Testis (tissue), 3 donors: Measurements from ENCODE around the gene NIN. TPM values are rescaled to one million over a fixed set of nuclear protein-coding genes. Genes with fewer than 3 reads are reported as not detected.

Experiments
- DNase-seq: peaks from one replicate; pipeline ENCODE4 v3.0.0-alpha.2; 2019
- H3K27ac ChIP-seq, 2 donors: fragments of 200-600 bp; sonication (generic); one replicate each; pipeline ENCODE4 v1.5.1; 2019
- H3K27me3 ChIP-seq: fragments of 200-600 bp; sonication (generic); one replicate; pipeline ENCODE4 v1.5.1; 2019
- H3K36me3 ChIP-seq: fragments of 200-600 bp; sonication (generic); one replicate; pipeline ENCODE4 v1.5.1; 2017; ENCODE audit warnings: low read depth; ENCODE audit errors: missing control alignments
- H3K4me1 ChIP-seq: fragments of 200-600 bp; sonication (generic); one replicate; pipeline ENCODE4 v1.5.1; 2019
- H3K4me3 ChIP-seq, 2 donors: fragments of 200-600 bp; sonication (generic); one replicate each; pipeline ENCODE4 v1.5.1; 2017 to 2019
- H3K9me3 ChIP-seq: fragments of 200-600 bp; sonication (generic); one replicate; pipeline ENCODE4 v1.5.1; 2017
- POLR2A ChIP-seq: fragments of 450-650 bp; IDR thresholded peaks from one replicate; pipeline ENCODE4 v1.6.1; 2017; ENCODE audit warnings: antibody characterized with exemption, mild to moderate bottlenecking, moderate library complexity
- WGBS, 2 donors: methylation state at CpG; one replicate each; pipeline ENCODE4 v1.1.5; 2018; 5-methylcytosine and 5-hydroxymethylcytosine counted together
- intact Hi-C: fragments of 100-400 bp; cut with DNase I; formaldehyde crosslinking; loops from one replicate; pipeline ENCODE4 v1.15.1; 2023; ENCODE audit warnings: low total_unique reads
- polyA plus RNA-seq: library from polyadenylated mRNA; stranded (reverse); fragments of 350-450 nt; fragmentation: Illumina TruSeq; extraction: RNeasy Lipid Tissue Mini Kit (QIAGEN cat#74804); gene quantifications from one replicate; pipeline ENCODE4 v1.2.3, GENCODE V29; 2014; ENCODE audit warnings: low read depth, low replicate concordance; ENCODE audit not compliant: insufficient read depth
- total RNA-seq, 2 donors: library from RNA; depleted of rRNA; stranded (reverse); fragments of >200 nt; gene quantifications; one replicate each; pipeline ENCODE4 v1.2.3, GENCODE V29; 2016
- TF ChIP-seq, protein P1 (sequence below), 3 experiments: fragments of 450-650 bp in 2 of 3; fragments of 200-600 bp in 1 of 3; sonication (generic) in 1 of 3; IDR thresholded peaks; one replicate each; pipeline ENCODE4 v1.5.1; 2016 to 2019; ENCODE audit warnings: antibody characterized with exemption in 3 of 3, mild to moderate bottlenecking in 2 of 3, moderate library complexity in 1 of 3

The NIN gene
- total and polyA plus RNA-seq, 3 donors from 2014 or later, result 4.4 to 16.5 (median 9.3) TPM

DNA sequence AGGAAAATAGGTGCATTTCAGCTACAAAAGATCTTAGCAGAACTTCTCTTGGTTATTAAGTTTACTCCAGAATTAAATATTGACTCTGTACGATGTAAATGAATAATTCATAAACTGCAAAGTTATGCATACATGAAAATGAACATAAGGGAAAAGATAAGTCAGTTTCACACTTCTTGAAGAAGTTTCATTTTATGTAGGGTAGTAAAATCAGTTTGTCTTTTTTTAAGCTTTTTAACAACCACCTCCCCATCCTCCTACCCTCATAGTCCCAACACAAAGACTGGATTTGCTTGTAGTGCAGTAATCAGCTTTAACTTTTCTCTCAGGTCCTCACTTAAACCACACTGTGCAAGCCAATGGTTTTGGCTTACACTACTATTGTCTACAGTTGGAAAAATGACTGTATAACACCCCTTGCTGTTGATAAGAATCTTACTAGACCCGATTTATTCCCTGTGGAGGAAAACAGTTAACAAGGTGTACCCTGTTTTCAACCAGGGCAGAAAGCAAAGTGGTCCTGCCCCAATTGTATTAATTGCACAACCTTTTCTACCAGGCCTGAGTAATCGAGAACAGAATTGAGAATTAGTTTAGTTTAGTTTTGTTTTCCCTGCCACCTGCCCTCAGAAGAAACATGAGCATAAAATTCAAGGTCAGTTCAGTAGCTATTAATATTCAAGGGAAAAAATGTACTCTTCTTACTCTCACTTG is 44.1 kb downstream of the NIN start:
- no peaks in the 10 kb centered on the region for H3K27me3 ChIP-seq
- WGBS, 2 donors, result 54 to 61% methylated on average over 3 of the region's 3 CpGs

GRCh38 chr14:50785457-50786063 is 45.4 kb downstream of the NIN start:
- WGBS, 2 donors, result 56 to 57% methylated on average over 7 to 8 of the region's 8 CpGs
- Histone ChIP-seq H3K4me1 (no peaks in the 10 kb centered on the region), H3K36me3 (no peaks in the 10 kb centered on the region), H3K27me3 (no peaks in the 10 kb centered on the region), H3K4me3 (no peak overlapping the region), H3K9me3 (no peaks in the 10 kb centered on the region), H3K27ac (no peak overlapping the region)
- intact Hi-C loops, result no loop called here
- DNase-seq, result no peak
- no peak for TF ChIP-seq POLR2A
- TF ChIP-seq, protein P1, sequence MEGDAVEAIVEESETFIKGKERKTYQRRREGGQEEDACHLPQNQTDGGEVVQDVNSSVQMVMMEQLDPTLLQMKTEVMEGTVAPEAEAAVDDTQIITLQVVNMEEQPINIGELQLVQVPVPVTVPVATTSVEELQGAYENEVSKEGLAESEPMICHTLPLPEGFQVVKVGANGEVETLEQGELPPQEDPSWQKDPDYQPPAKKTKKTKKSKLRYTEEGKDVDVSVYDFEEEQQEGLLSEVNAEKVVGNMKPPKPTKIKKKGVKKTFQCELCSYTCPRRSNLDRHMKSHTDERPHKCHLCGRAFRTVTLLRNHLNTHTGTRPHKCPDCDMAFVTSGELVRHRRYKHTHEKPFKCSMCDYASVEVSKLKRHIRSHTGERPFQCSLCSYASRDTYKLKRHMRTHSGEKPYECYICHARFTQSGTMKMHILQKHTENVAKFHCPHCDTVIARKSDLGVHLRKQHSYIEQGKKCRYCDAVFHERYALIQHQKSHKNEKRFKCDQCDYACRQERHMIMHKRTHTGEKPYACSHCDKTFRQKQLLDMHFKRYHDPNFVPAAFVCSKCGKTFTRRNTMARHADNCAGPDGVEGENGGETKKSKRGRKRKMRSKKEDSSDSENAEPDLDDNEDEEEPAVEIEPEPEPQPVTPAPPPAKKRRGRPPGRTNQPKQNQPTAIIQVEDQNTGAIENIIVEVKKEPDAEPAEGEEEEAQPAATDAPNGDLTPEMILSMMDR (IDR thresholded peaks at IDR 0.05), result no peak

More for the DNA sequence above, 44.1 kb downstream of the NIN start:
- intact Hi-C loops, result no loop called here
- Histone ChIP-seq H3K4me1 (no peaks in the 10 kb centered on the region), H3K27ac (no peak overlapping the region), H3K36me3 (no peaks in the 10 kb centered on the region), H3K9me3 (no peaks in the 10 kb centered on the region), H3K4me3 (no peak overlapping the region)
- no peak for DNase-seq
- TF ChIP-seq POLR2A, result no peak
- TF ChIP-seq, protein P1 (IDR thresholded peaks at IDR 0.05), result no peak

DNA sequence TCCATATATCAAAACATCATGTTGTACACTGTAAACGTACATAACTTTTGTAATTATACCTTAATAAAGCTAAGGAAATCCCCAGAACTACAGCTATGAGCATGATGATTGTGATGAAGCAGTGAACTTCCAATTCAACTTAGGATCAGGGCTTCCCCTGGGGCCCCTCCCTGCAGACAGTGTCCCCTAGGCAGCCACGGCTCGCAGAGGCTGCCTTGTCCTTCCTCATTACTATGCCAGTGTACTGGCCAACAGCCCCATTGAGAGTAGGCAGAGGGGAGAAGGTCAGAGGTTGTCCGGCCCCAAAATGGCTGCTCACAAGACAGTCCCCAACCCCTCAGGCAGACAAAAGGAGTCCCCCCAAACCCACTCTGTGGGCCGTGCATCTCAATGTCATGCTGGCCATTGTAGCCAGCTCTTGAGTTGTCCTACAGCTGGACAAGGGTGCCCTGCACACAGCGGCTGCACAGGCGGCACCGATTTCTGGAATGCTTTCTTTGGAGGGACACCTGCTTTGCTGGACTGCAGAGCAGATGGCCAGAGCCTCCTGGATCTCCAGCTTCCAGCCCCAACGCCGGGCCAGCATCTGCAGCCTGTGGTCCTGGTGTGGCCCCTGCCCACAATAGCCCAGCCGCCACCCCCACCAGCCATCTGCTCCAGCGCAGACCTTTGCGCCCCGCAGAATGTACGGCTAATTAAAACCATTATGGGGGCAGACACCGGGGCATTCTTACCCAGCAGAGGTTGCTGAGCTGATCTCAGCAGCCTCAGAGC is 46.1 kb downstream of the NIN start:
- intact Hi-C loops, result no loop called here

DNA sequence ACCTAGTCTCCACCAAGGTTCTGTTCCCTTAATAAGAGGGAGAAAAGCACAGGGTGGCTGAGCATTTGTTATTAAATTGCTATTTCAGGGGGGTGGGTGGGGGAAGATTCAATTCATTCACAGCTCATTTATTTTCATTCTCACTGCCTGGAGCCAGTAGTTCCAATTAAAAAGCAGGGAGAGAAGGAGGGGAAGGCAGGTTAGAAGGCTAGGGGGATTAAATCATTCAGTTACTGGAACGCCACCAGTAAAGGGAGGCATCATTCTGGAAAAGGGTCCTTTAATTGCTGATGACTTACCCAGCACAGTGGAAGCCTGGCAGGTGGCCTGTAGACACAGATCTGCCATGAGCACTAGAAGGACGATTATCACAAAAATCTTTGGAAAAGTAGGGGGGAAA is 47.4 kb downstream of the NIN start:
- intact Hi-C loops, result no loop called here
- Histone ChIP-seq H3K4me3 (no peak overlapping the region), H3K36me3 (no peaks in the 10 kb centered on the region), H3K27me3 (no peaks in the 10 kb centered on the region), H3K9me3 (no peaks in the 10 kb centered on the region), H3K4me1 (no peaks in the 10 kb centered on the region), H3K27ac (no peak overlapping the region)
- TF ChIP-seq, protein P1 (IDR thresholded peaks at IDR 0.05), result no peak
- no peak for TF ChIP-seq POLR2A
- no peak for DNase-seq
- 84 to 91% methylated on average over 2 of the region's 2 CpGs for WGBS, 2 donors

More for the DNA sequence above, 46.1 kb downstream of the NIN start:
- 75 to 78% methylated on average over 10 to 16 of the region's 16 CpGs for WGBS, 2 donors
- TF ChIP-seq, protein P1 (IDR thresholded peaks at IDR 0.05), result no peak
- H3K9me3 ChIP-seq, result no peaks in the 10 kb centered on the region
- H3K27ac ChIP-seq, result no peak overlapping the region
- H3K36me3 ChIP-seq, result no peaks in the 10 kb centered on the region
- H3K27me3 ChIP-seq, result no peaks in the 10 kb centered on the region
- DNase-seq, result no peak
- H3K4me1 ChIP-seq, result no peaks in the 10 kb centered on the region
- H3K4me3 ChIP-seq, result no peak overlapping the region
